Endothelial cell (in vitro differentiated cells): ENCODE results near the gene B9D2. TPM values are rescaled to one million over a fixed set of nuclear protein-coding genes. Genes with fewer than 3 reads are reported as not detected.
A peak's percentile ranks its signal among the peaks of the same experiment; 100 is the strongest.

ENCODE experiments used
- DNase-seq: peaks from one replicate; pipeline ENCODE4 v3.0.0; 2021; ENCODE audit warnings: low spot score
- H3K27ac Mint-ChIP-seq: one replicate; pipeline ENCODE4 v1.8.0; 2021; ENCODE audit warnings: mixed read lengths, inconsistent platforms; ENCODE audit not compliant: unreplicated experiment
- H3K27me3 Mint-ChIP-seq: one replicate; pipeline ENCODE4 v1.8.0; 2021; ENCODE audit warnings: mild to moderate bottlenecking, moderate library complexity, mixed read lengths, inconsistent platforms; ENCODE audit not compliant: unreplicated experiment
- H3K36me3 Mint-ChIP-seq: one replicate; pipeline ENCODE4 v1.8.0; 2021; ENCODE audit warnings: mild to moderate bottlenecking, low read depth, mixed read lengths, inconsistent platforms; ENCODE audit not compliant: unreplicated experiment
- H3K4me1 Mint-ChIP-seq: one replicate; pipeline ENCODE4 v1.8.0; 2021; ENCODE audit warnings: mild to moderate bottlenecking, mixed read lengths, inconsistent platforms; ENCODE audit not compliant: unreplicated experiment
- H3K4me3 Mint-ChIP-seq: one replicate; pipeline ENCODE4 v1.8.0; 2021; ENCODE audit warnings: mild to moderate bottlenecking, mixed read lengths, inconsistent platforms; ENCODE audit not compliant: unreplicated experiment
- H3K9me3 Mint-ChIP-seq: one replicate; pipeline ENCODE4 v1.8.0; 2021; ENCODE audit warnings: mixed read lengths, inconsistent platforms; ENCODE audit not compliant: unreplicated experiment
- total RNA-seq: library from RNA; stranded (reverse); fragmentation: NEBNext Ultra II Directional; extraction: Animal tissue kit (Norgen Biotek cat#: 25700); gene quantifications from one replicate; pipeline ENCODE4 v1.2.1, GENCODE V29; 2021; ENCODE audit not compliant: unreplicated experiment
- TF ChIP-seq, protein P1 (sequence below): fragments of 200-600 bp; sonication (generic); IDR thresholded peaks from one replicate; pipeline ENCODE4 v1.5.0; 2021; ENCODE audit warnings: antibody characterized with exemption; ENCODE audit not compliant: unreplicated experiment

B9D2 gene
- total RNA-seq, 1 donor from 2014 or later, result 6.8 TPM

DNA sequence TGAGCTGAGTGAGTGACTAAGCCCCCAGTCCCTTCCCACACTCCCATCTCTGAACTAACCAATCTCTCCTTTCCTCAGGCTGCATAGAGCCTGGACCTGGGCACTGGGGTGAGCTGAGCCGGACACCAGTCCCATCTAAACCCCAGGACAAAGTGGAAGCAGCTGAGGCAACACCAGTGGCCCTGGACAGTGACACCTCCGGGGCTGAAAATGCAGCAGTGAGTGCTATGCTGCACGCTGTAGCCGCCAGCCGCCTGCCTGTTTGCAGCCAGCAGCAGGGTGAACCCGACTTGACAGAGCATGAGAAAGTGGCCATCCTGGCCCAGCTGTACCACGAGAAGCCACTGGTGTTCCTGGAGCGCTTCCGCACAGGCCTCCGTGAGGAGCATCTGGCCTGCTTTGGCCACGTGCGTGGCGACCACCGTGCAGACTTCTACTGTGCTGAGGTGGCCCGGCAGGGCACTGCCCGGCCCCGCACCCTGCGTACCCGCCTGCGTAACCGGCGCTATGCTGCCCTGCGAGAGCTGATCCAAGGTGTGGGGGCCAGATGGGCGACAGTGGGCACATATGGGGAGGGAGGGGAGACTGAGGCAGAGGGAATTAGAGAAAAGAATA is 47.5 kb downstream of the B9D2 start:
- TF ChIP-seq, protein P1, sequence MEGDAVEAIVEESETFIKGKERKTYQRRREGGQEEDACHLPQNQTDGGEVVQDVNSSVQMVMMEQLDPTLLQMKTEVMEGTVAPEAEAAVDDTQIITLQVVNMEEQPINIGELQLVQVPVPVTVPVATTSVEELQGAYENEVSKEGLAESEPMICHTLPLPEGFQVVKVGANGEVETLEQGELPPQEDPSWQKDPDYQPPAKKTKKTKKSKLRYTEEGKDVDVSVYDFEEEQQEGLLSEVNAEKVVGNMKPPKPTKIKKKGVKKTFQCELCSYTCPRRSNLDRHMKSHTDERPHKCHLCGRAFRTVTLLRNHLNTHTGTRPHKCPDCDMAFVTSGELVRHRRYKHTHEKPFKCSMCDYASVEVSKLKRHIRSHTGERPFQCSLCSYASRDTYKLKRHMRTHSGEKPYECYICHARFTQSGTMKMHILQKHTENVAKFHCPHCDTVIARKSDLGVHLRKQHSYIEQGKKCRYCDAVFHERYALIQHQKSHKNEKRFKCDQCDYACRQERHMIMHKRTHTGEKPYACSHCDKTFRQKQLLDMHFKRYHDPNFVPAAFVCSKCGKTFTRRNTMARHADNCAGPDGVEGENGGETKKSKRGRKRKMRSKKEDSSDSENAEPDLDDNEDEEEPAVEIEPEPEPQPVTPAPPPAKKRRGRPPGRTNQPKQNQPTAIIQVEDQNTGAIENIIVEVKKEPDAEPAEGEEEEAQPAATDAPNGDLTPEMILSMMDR, result no peak
- Mint-ChIP-seq H3K4me3 (peak overlapping the region; percentile 49), H3K4me1 (peaks cover 16% of the 10 kb centered on the region), H3K27ac (peak overlapping the region; percentile 54), H3K27me3 (peaks cover 9% of the 10 kb centered on the region), H3K9me3 (no peaks in the 10 kb centered on the region), H3K36me3 (peaks cover 38% of the 10 kb centered on the region)
- DNase-seq, result no peak

DNA sequence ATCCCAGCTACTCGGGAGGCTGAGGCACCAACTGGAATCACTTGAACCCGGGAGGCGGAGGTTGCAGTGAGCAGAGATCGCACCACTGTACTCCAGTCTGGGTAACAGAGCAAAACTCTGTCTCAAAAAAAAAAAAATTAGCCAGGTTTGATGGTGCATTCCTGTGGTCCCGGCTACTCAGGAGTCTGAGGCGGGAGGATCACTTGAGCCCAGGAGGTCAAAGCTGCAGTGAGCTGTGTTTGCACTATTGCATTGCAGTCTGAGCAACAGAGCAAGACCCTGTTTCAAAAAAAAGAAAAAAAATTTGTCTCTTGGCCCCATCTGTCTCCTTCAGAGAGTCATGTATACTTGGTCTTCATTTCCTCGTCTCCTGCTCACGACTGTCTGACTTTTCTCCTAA is 52.3 kb downstream of the B9D2 start:
- Mint-ChIP-seq H3K4me1 (peaks cover 49% of the 10 kb centered on the region), H3K36me3 (peaks cover 34% of the 10 kb centered on the region), H3K27ac (peak overlapping the region; percentile 41), H3K9me3 (no peaks in the 10 kb centered on the region), H3K4me3 (peak overlapping the region; percentile 86), H3K27me3 (peaks cover 21% of the 10 kb centered on the region)
- TF ChIP-seq, protein P1, result no peak
- no peak for DNase-seq

GRCh38 chr19:41311072-41311471 is 52.9 kb downstream of the B9D2 start:
- H3K4me1 Mint-ChIP-seq, result peaks cover 49% of the 10 kb centered on the region
- no peak overlapping the region for H3K27ac Mint-ChIP-seq
- H3K9me3 Mint-ChIP-seq, result no peaks in the 10 kb centered on the region
- peaks cover 31% of the 10 kb centered on the region for H3K36me3 Mint-ChIP-seq
- TF ChIP-seq, protein P1, result no peak
- H3K4me3 Mint-ChIP-seq, result no peak overlapping the region
- H3K27me3 Mint-ChIP-seq, result peaks cover 21% of the 10 kb centered on the region
- DNase-seq, result no peak

GRCh38 chr19:41310033-41310831 is 53.7 kb downstream of the B9D2 start, which contains the start of gene CCDC97:
TSS of gene CCDC97 (plus strand) at chr19:41310172. CDS start at chr19:41310311, 139 bp downstream.
- TF ChIP-seq, protein P1, result no peak
- no peaks in the 10 kb centered on the region for H3K9me3 Mint-ChIP-seq
- peaks cover 21% of the 10 kb centered on the region for H3K27me3 Mint-ChIP-seq
- DNase-seq, result peak; percentile 85
- H3K4me3 Mint-ChIP-seq, result peak within 1 kb of the TSS; percentile 98
- H3K36me3 Mint-ChIP-seq, result peaks cover 32% of the 10 kb centered on the region
- peak within 1 kb of the TSS; percentile 85 for H3K27ac Mint-ChIP-seq
- H3K4me1 Mint-ChIP-seq, result peaks cover 49% of the 10 kb centered on the region
